SK-N-SH (cell line): ENCODE measurements around the gene LPCAT2. TPM values are rescaled to one million over a fixed set of nuclear protein-coding genes. Genes with fewer than 3 reads are reported as not detected.

ENCODE experiments used
- CTCF ChIA-PET: fragments of 300-600, 350-600 bp; formaldehyde crosslinking; extraction: SDS; loops from one replicate; lab custom pipeline; 2021; lab: Yijun Ruan, JAX
- POLR2A ChIA-PET: fragments of 350-600 bp; sonication (Branson Sonifier 250); formaldehyde crosslinking; extraction: SDS; loops from one replicate; lab custom pipeline; 2020; ENCODE audit warnings: antibody characterized with exemption, inconsistent platforms; lab: Yijun Ruan, JAX
- DNase-seq: peaks from one replicate; pipeline ENCODE4 v3.0.0; 2012
- H2AFZ ChIP-seq: fragments of 200-600 bp; sonication (generic); 2 replicates; pipeline ENCODE4 v1.8.1; 2016; ENCODE audit warnings: antibody characterized with exemption, mild to moderate bottlenecking, low read depth
- H3F3A ChIP-seq: fragments of 200-600 bp; sonication (generic); replicated peaks from 2 replicates; pipeline ENCODE3; 2016; ENCODE audit warnings: antibody characterized with exemption, mild to moderate bottlenecking; ENCODE audit not compliant: insufficient read depth
- H3K27ac ChIP-seq, 2 experiments: fragments of 200-500 bp in 1 of 2; fragments of 200-600 bp in 1 of 2; sonication (Bioruptor generic) in 1 of 2; sonication (generic), shearing (Covaris generic) in 1 of 2; 2 replicates each; pipeline versions ENCODE4 v1.5.1 to v1.6.1; 2014 to 2016; ENCODE audit warnings: low read depth in 2 of 2, inconsistent platforms in 1 of 2, low read length in 1 of 2, mild to moderate bottlenecking in 1 of 2, mixed read lengths in 1 of 2
- H3K27me3 ChIP-seq: fragments of 200-600 bp; sonication (generic), shearing (Covaris generic); 2 replicates; pipeline ENCODE4 v1.6.1; 2016; ENCODE audit warnings: mixed run types; ENCODE audit not compliant: insufficient read depth
- H3K36me3 ChIP-seq, 2 experiments: fragments of 200-500 bp in 1 of 2; fragments of 200-600 bp in 1 of 2; sonication (Bioruptor generic) in 1 of 2; sonication (generic) in 1 of 2; replicated peaks in 1 of 2; 2 replicates each; pipeline versions ENCODE3 to v1.5.1; 2014 to 2016; ENCODE audit warnings: low read length in 1 of 2, mild to moderate bottlenecking in 1 of 2; ENCODE audit not compliant: insufficient read depth in 2 of 2, control insufficient read depth in 1 of 2
- H3K4me1 ChIP-seq, 2 experiments: fragments of 200-500 bp in 1 of 2; fragments of 200-600 bp in 1 of 2; sonication (Bioruptor generic) in 1 of 2; sonication (generic), shearing (Covaris generic) in 1 of 2; 2 replicates each; pipeline versions ENCODE4 v1.5.1 to v1.6.1; 2014 to 2016; ENCODE audit warnings: low read depth in 1 of 2, low read length in 1 of 2, mixed run types in 1 of 2; ENCODE audit not compliant: insufficient read depth in 2 of 2, control insufficient read depth in 1 of 2
- H3K4me2 ChIP-seq: fragments of 200-600 bp; sonication (generic), shearing (Covaris generic); 2 replicates; pipeline ENCODE4 v1.6.1; 2017; ENCODE audit warnings: mixed run types
- H3K4me3 ChIP-seq, 2 experiments: fragments of 200-500 bp in 1 of 2; fragments of 200-600 bp in 1 of 2; sonication (Bioruptor generic) in 1 of 2; sonication (generic), shearing (Covaris generic) in 1 of 2; 2 replicates each; pipeline versions ENCODE4 v1.5.1 to v1.8.1; 2014 to 2016; ENCODE audit warnings: low read depth in 2 of 2, inconsistent platforms in 1 of 2, low read length in 1 of 2, mild to moderate bottlenecking in 1 of 2, mixed read lengths in 1 of 2, moderate library complexity in 1 of 2
- H3K79me2 ChIP-seq: fragments of 200-600 bp; sonication (generic); 2 replicates; pipeline ENCODE4 v1.8.1; 2017; ENCODE audit warnings: mild to moderate bottlenecking; ENCODE audit not compliant: insufficient read depth
- H3K9ac ChIP-seq: fragments of 200-600 bp; sonication (generic); 2 replicates; pipeline ENCODE4 v1.6.1; 2017; ENCODE audit warnings: mixed run types
- H3K9me2 ChIP-seq: fragments of 200-600 bp; sonication (generic); 2 replicates; pipeline ENCODE4 v1.6.1; 2017; ENCODE audit warnings: mixed run types
- H3K9me3 ChIP-seq: fragments of 200-600 bp; sonication (generic); 2 replicates; pipeline ENCODE4 v1.6.1; 2017; ENCODE audit warnings: mixed run types, mild to moderate bottlenecking, moderate library complexity
- H4K20me1 ChIP-seq: fragments of 200-600 bp; sonication (generic); 2 replicates; pipeline ENCODE4 v1.6.1; 2017; ENCODE audit warnings: mild to moderate bottlenecking, mixed run types; ENCODE audit not compliant: insufficient read depth
- EZH2phosphoT487 ChIP-seq: fragments of 200-600 bp; sonication (generic); IDR thresholded peaks from 2 replicates; pipeline ENCODE4 v1.6.1; 2017; ENCODE audit warnings: low read depth, mixed run types, mild to moderate bottlenecking, antibody characterized with exemption, moderate library complexity, borderline replicate concordance
- MEF2A ChIP-seq: IDR thresholded peaks from 2 replicates; pipeline ENCODE4 v1.4.0; 2012; ENCODE audit warnings: low read depth, borderline replicate concordance
- NRF1 ChIP-seq: IDR thresholded peaks from 2 replicates; pipeline ENCODE4 v1.6.1; 2012; ENCODE audit warnings: low read depth, mild to moderate bottlenecking, low read length
- PBX3 ChIP-seq: IDR thresholded peaks from 2 replicates; pipeline ENCODE4; 2012
- RCOR1 ChIP-seq: fragments of 150-350 bp; IDR thresholded peaks from 2 replicates; pipeline ENCODE4 v1.6.1; 2017; ENCODE audit warnings: antibody characterized with exemption, low read length
- REST ChIP-seq: IDR thresholded peaks from 2 replicates; pipeline ENCODE4 v1.6.1; 2012; ENCODE audit warnings: mild to moderate bottlenecking, low read depth, low read length, moderate library complexity
- RFX5 ChIP-seq: IDR thresholded peaks from 2 replicates; pipeline ENCODE4 v1.6.1; 2012; ENCODE audit warnings: mild to moderate bottlenecking, improper control_type of control experiment, low read length
- SMC3 ChIP-seq: IDR thresholded peaks from 2 replicates; pipeline ENCODE4 v1.6.1; 2012; ENCODE audit warnings: low read depth, low read length, improper control_type of control experiment
- USF1 ChIP-seq: IDR thresholded peaks from 2 replicates; pipeline ENCODE4 v1.4.0; 2012; ENCODE audit warnings: low read depth, borderline replicate concordance
- WGBS: methylation state at CpG from one replicate; pipeline ENCODE4 v1.1.6; 2017; ENCODE audit warnings: low lambda C conversion rate; 5-methylcytosine and 5-hydroxymethylcytosine counted together
- polyA plus RNA-seq, 3 experiments: library from polyadenylated mRNA; depleted of rRNA; stranded (reverse); fragments of >200 nt; gene quantifications; 2 replicates each; pipeline ENCODE4 v1.2.3, GENCODE V29; 2012
- TF ChIP-seq, protein P1 (sequence below): fragments of 200-600 bp; sonication (generic); IDR thresholded peaks from 2 replicates; pipeline ENCODE4 v1.6.1; 2017; ENCODE audit warnings: antibody characterized with exemption, mild to moderate bottlenecking, moderate library complexity
- TF ChIP-seq, protein P2 (sequence below): IDR thresholded peaks from 2 replicates; pipeline ENCODE4 v1.4.0; 2012; ENCODE audit warnings: low read depth, borderline replicate concordance

The LPCAT2 gene
- polyA plus RNA-seq, 1 of the 3 experiments (the other 2 are of a cell fraction): 9.1 TPM

- Histone ChIP-seq H3F3A (peaks cover 11% of the 10 kb centered on the region), H3K27me3 (no peaks in the 10 kb centered on the region), H3K4me2 (no peak overlapping the region), H3K36me3 (peaks cover 63 to 66% of the 10 kb centered on the region in 2 experiments), H2AFZ (no peak overlapping the region), H3K9me2 (no peaks in the 10 kb centered on the region), H3K9ac (no peak overlapping the region), H3K4me3 (no peak overlapping the region), H3K79me2 (0 out of 2 replicates have a peak, but pooled peaks cover 2% of the 10 kb centered on the region), H4K20me1 (no peaks in the 10 kb centered on the region), H3K4me1 (peaks cover 0 to 2% of the 10 kb centered on the region in 2 experiments; a peak in 2 of 4 replicates), H3K27ac (no peak overlapping the region), H3K9me3 (no peaks in the 10 kb centered on the region)
- TF ChIP-seq USF1 (no peak), RFX5 (no peak), RCOR1 (no peak), NRF1 (no peak), REST (no peak), EZH2phosphoT487 (no peak), SMC3 (no peak)
- no peak for DNase-seq
- ChIA-PET CTCF (interaction anchor here (0.9 to 2.7 kb wide), 6 partner anchors 15 to 116 kb away, joined by 3 to 21 read pairs (median 4); no protein-coding TSS in a partner anchor), POLR2A (no interaction called here)
- 88% methylated on average over 2 of the region's 2 CpGs for WGBS
Observed at GRCh38 chr16:55529018-55529417, 20.1 kb downstream of the LPCAT2 start.

- H3K4me2 ChIP-seq: no peak overlapping the region
- peaks cover 11% of the 10 kb centered on the region for H3F3A ChIP-seq
- 95% methylated on average over 1 of the region's 1 CpG for WGBS
- no peaks in the 10 kb centered on the region for H3K79me2 ChIP-seq
- ChIA-PET POLR2A (no interaction called here), CTCF (interaction anchor here (1.1 to 1.7 kb wide), 5 partner anchors 14 to 172 kb away, joined by 3 to 7 read pairs (median 4); no protein-coding TSS in a partner anchor)
- no peaks in the 10 kb centered on the region for H4K20me1 ChIP-seq
- no peaks in the 10 kb centered on the region for H3K9me3 ChIP-seq
- no peak overlapping the region for H2AFZ ChIP-seq
- H3K9me2 ChIP-seq: no peaks in the 10 kb centered on the region
- no peak overlapping the region for H3K9ac ChIP-seq
- no peak overlapping the region for H3K4me3 ChIP-seq
- no peak for DNase-seq
- peaks cover 74 to 78% of the 10 kb centered on the region in 2 experiments for H3K36me3 ChIP-seq
- H3K27ac ChIP-seq: no peak overlapping the region
- peaks cover 0 to 2% of the 10 kb centered on the region in 2 experiments; a peak in 2 of 4 replicates for H3K4me1 ChIP-seq
- H3K27me3 ChIP-seq: no peaks in the 10 kb centered on the region
- no peak for TF ChIP-seq REST
- no peak for TF ChIP-seq MEF2A
- TF ChIP-seq, protein P1, sequence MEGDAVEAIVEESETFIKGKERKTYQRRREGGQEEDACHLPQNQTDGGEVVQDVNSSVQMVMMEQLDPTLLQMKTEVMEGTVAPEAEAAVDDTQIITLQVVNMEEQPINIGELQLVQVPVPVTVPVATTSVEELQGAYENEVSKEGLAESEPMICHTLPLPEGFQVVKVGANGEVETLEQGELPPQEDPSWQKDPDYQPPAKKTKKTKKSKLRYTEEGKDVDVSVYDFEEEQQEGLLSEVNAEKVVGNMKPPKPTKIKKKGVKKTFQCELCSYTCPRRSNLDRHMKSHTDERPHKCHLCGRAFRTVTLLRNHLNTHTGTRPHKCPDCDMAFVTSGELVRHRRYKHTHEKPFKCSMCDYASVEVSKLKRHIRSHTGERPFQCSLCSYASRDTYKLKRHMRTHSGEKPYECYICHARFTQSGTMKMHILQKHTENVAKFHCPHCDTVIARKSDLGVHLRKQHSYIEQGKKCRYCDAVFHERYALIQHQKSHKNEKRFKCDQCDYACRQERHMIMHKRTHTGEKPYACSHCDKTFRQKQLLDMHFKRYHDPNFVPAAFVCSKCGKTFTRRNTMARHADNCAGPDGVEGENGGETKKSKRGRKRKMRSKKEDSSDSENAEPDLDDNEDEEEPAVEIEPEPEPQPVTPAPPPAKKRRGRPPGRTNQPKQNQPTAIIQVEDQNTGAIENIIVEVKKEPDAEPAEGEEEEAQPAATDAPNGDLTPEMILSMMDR: no peak
- no peak for TF ChIP-seq PBX3
- TF ChIP-seq, protein P2, sequence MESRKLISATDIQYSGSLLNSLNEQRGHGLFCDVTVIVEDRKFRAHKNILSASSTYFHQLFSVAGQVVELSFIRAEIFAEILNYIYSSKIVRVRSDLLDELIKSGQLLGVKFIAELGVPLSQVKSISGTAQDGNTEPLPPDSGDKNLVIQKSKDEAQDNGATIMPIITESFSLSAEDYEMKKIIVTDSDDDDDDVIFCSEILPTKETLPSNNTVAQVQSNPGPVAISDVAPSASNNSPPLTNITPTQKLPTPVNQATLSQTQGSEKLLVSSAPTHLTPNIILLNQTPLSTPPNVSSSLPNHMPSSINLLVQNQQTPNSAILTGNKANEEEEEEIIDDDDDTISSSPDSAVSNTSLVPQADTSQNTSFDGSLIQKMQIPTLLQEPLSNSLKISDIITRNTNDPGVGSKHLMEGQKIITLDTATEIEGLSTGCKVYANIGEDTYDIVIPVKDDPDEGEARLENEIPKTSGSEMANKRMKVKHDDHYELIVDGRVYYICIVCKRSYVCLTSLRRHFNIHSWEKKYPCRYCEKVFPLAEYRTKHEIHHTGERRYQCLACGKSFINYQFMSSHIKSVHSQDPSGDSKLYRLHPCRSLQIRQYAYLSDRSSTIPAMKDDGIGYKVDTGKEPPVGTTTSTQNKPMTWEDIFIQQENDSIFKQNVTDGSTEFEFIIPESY: no peak
- no peak for TF ChIP-seq NRF1
Observed at GRCh38 chr16:55530316-55530856, 21.5 kb downstream of the LPCAT2 start.
